Activated naive CD8-positive, alpha-beta T cell treated with anti-CD3 and anti-CD28 coated beads, Interleukin-2, amount 10 ng/mL, durations not matched to agents 7 days and 5 days (primary cell): Measurements from ENCODE around the gene FAM228A. TPM values are rescaled to one million over a fixed set of nuclear protein-coding genes. Genes with fewer than 3 reads are reported as not detected.
"Not testable (repeated sequence)": the region's sequence is repeated elsewhere in the genome, so short reads cannot be mapped to it uniquely, and the experiment has no call there.

Experiments
- ATAC-seq: fragments of 150-1000 bp; cut with Tn5 transposase; one replicate; pipeline ENCODE4 v1.10.0; 2021; ENCODE audit warnings: low read depth, moderate library complexity
- POLR2A ChIA-PET: fragments of 350-600 bp; sonication (Branson Sonifier 250); formaldehyde crosslinking; loops from one replicate; lab custom pipeline; 2021; ENCODE audit warnings: antibody characterized with exemption; lab: Charles Lee
- DNase-seq: peaks from one replicate; pipeline ENCODE4 v3.0.0; 2021
- H3K27ac Mint-ChIP-seq: one replicate; pipeline ENCODE4 v1.8.0; 2022; ENCODE audit warnings: mild to moderate bottlenecking, mixed read lengths
- H3K27me3 Mint-ChIP-seq: one replicate; pipeline ENCODE4 v1.8.0; 2022; ENCODE audit warnings: mild to moderate bottlenecking, moderate library complexity, mixed read lengths
- H3K36me3 Mint-ChIP-seq: one replicate; pipeline ENCODE4 v1.8.0; 2021; ENCODE audit warnings: mild to moderate bottlenecking, mixed read lengths
- H3K4me1 Mint-ChIP-seq: one replicate; pipeline ENCODE4 v1.8.0; 2021; ENCODE audit warnings: mixed read lengths
- H3K4me3 Mint-ChIP-seq: one replicate; pipeline ENCODE4 v1.8.0; 2022; ENCODE audit warnings: mild to moderate bottlenecking, moderate library complexity, mixed read lengths
- H3K9me3 Mint-ChIP-seq: one replicate; pipeline ENCODE4 v1.8.0; 2021; ENCODE audit warnings: mixed read lengths
- total RNA-seq, 2 experiments: library from RNA; stranded (reverse); gene quantifications; one replicate each; pipeline ENCODE4 v1.2.3, GENCODE V29; 2021

Gene FAM228A
- total RNA-seq, 2 experiments from 2014 or later: 0.51 TPM; not detected in 1

DNA sequence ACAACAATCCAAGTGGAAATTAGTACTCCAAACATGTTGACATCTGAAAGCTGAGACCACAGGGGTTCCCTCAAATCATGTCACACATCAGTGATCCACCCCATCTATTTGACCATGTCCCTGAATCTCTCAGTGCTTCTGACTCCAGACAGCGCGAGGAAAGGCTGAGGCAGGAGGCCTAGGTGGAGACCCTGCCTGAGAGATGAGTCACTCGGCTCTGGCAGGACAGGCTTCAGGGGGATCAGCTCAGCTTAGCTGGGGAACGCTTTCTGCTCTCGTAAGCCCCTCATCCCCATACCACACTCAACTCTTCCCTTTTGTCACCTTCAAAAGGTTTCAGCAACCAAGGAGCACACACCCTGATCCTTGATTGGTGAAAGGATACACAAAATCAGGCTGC is 5.8 kb upstream of the FAM228A start:
- Mint-ChIP-seq H3K4me3 (no peak overlapping the region), H3K4me1 (peaks cover 2% of the 10 kb centered on the region), H3K36me3 (peaks cover 2% of the 10 kb centered on the region), H3K27me3 (peaks cover 17% of the 10 kb centered on the region), H3K27ac (no peak overlapping the region), H3K9me3 (peaks cover 2% of the 10 kb centered on the region)
- DNase-seq (no peak), ATAC-seq (no peak)
- POLR2A ChIA-PET: no interaction called here

DNA sequence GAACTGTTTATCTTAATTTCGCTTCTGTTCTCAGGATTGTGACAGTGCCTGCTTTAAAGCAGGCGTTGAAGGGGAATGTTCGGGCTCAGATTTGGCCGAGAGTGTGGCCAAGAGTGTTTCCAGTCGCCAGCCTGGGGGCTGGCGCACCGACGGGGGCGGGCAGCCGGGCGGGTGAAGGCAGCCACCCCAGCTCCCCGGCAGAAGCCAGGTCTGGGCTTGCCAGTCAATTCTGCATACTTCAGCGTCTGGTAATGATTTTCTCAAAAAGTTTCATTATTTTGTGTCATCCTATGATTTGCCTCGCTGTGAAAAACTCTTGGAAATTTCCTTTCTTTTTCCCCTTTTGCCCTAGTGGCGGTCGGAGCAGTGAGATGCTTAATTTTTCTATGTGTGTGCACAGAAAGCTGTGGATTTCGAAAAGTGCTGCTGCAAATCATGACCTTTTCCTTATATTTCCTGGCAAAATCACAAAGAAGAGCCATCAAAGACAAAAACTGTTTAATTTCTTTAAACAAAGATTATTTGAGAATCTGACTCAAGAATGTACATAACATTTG is 856 bp downstream of the FAM228A start:
- DNase-seq (no peak), ATAC-seq (no peak)
- Mint-ChIP-seq H3K36me3 (peaks cover 2% of the 10 kb centered on the region), H3K9me3 (peaks cover 3% of the 10 kb centered on the region), H3K4me1 (peaks cover 7% of the 10 kb centered on the region), H3K4me3 (no peak overlapping the region), H3K27ac (no peak overlapping the region), H3K27me3 (peaks cover 34% of the 10 kb centered on the region)
- POLR2A ChIA-PET: no interaction called here

DNA sequence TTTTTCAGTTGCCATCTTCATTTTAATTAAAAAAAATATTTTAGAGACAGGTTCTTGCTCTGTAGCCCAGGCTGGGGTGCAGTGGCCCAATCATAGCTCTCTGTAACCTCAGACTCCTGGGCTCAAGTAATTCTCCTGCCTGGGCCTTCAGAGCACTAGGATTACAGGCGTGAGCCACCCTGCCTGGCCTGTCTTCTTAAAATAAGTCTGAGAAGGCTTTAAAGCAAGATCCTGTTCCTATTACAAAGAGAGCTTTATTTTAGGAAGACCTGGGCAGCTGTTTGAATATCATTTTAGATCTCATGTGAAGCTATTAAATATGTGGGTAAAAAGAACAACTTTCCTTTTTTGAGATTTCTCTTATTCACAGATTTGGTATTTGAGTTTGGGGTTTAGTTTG is 1.5 kb downstream of the FAM228A start:
- Mint-ChIP-seq H3K27ac (no peak overlapping the region), H3K4me3 (no peak overlapping the region), H3K27me3 (peaks cover 34% of the 10 kb centered on the region), H3K4me1 (peaks cover 7% of the 10 kb centered on the region), H3K36me3 (peaks cover 2% of the 10 kb centered on the region), H3K9me3 (peaks cover 3% of the 10 kb centered on the region)
- DNase-seq (no peak), ATAC-seq (no peak)
- POLR2A ChIA-PET: no interaction called here

DNA sequence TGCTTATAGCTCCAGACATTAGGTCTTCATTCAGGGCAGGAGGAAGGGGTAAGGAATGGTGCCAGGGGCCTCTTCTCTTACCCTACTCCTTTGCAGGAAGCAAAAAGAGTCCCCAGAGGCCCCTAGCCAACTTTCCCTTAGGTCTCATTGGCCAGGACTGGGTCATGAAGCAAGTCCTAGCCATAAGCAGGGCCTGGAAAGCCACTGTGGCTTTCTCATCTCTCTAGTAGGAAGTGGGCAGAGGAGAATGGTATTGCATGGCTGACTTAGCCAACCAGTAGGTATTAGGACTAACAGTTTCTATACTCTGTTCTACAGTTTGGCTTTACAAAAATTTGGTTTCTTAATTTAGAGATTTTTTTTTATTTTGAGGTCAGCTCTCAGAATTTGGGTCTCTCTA is 4.8 kb downstream of the FAM228A start:
- Mint-ChIP-seq H3K9me3 (no peaks in the 10 kb centered on the region), H3K36me3 (no peaks in the 10 kb centered on the region), H3K4me1 (peaks cover 7% of the 10 kb centered on the region), H3K4me3 (no peak overlapping the region), H3K27me3 (peaks cover 15% of the 10 kb centered on the region), H3K27ac (no peak overlapping the region)
- no peak for ATAC-seq
- POLR2A ChIA-PET: no interaction called here
- no peak for DNase-seq

DNA sequence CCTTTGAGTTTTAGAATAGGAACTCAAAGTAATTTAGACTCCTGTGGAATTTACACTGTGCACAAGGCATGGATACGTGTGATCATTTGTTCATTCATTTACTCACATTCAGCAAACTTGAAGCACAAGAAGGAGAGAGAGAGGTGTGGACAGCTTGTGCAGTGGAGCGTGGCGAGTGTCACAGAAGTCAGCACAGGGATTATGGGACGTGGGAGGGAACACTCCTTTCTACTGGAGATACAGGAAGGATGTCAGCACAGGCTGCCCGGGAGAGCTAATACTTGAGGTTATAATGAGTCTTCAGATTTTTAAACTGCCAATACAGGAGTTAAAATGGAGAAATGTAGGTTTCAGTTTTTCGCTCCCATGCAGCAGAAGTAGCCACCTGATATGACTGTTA is 7.0 kb downstream of the FAM228A start:
- Mint-ChIP-seq H3K27me3 (peaks cover 7% of the 10 kb centered on the region), H3K27ac (no peak overlapping the region), H3K36me3 (no peaks in the 10 kb centered on the region), H3K4me3 (no peak overlapping the region), H3K4me1 (peaks cover 3% of the 10 kb centered on the region), H3K9me3 (no peaks in the 10 kb centered on the region)
- DNase-seq (no peak), ATAC-seq (no peak)
- POLR2A ChIA-PET: no interaction called here

DNA sequence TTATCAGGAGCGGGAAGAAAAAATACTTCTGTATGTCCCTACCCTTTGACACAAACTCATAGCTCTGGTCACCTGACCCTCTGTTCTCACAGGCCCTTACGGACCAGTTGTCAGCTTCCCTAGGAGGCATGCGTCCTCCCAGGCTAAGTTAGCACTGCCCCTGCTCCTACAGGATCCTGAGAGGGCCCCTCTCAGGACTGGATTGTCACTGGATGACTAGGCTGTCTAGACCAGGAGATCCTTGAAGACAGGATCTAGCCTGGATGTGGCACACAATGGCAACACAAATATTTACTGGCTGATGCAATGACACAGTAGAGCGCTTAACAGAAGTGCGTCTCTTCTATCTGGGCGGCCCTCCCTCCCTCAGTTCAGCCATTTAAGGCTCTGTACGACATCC is 7.7 kb downstream of the FAM228A start:
- POLR2A ChIA-PET: no interaction called here
- no peak overlapping the region for H3K4me3 Mint-ChIP-seq
- DNase-seq (no peak), ATAC-seq (no peak)
- H3K36me3 Mint-ChIP-seq: no peaks in the 10 kb centered on the region
- no peak overlapping the region for H3K27ac Mint-ChIP-seq
- H3K27me3 Mint-ChIP-seq: peaks cover 2% of the 10 kb centered on the region
- no peaks in the 10 kb centered on the region for H3K9me3 Mint-ChIP-seq
- H3K4me1 Mint-ChIP-seq: no peaks in the 10 kb centered on the region

DNA sequence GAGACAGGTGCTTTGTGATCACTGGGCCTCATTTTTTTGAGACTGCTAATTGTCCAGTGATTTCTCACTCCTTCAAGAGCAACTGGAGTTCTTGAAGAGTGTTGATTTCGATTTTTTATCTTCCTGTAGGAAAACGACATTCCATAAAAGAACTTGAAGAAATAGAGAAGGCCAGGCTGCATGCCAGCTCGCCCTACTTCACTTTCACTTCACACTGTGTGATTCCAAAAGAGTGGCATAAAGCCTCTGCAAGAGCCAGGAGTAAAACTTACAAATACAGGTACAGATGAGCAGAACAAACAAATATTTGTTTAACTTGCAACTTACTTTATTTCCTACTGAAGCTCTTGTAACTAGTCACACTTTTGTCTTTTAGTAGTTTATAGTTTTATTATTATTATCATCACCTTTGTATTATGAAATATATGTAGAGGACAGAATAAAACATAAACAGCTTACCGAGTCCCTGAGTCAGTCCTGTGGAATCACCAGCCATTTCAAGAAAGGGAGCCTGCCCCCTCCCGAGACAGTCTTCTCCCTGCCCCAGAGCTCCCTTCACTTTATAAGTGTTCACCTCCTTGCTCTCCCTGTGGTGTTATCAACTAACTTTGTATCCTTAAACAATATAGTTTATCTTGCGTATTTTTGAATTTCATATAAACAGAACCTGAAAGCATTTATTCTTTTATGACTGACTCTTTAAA is 8.7 kb downstream of the FAM228A start:
- Mint-ChIP-seq H3K27me3 (peaks cover 5% of the 10 kb centered on the region), H3K9me3 (no peaks in the 10 kb centered on the region), H3K36me3 (no peaks in the 10 kb centered on the region), H3K4me3 (no peak overlapping the region), H3K4me1 (no peaks in the 10 kb centered on the region), H3K27ac (no peak overlapping the region)
- no peak for DNase-seq
- POLR2A ChIA-PET: no interaction called here
- no peak for ATAC-seq

DNA sequence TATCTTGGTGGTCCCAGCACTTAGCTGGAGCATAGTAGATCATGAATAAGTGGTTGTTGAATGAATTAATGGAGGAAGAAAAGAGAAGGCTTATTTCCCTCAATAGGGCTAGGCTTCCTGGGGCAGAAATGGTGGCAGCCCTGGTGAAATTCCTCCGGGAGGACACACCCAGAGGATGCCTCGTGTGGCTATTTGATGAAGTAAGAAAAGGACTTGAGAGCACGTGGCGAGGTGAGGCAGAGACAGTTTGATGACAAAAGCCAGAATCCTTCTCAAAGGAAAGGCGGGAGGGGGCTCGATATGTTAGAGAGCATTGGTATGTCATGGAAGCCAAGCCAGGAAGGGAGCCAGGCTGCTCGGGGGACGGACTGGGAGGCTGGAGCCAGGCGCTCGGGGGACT is 14.7 kb downstream of the FAM228A start:
- POLR2A ChIA-PET: no interaction called here
- H3K4me3 Mint-ChIP-seq: no peak overlapping the region
- ATAC-seq (no peak), DNase-seq (no peak)
- H3K27me3 Mint-ChIP-seq: peaks cover 5% of the 10 kb centered on the region
- H3K4me1 Mint-ChIP-seq: no peaks in the 10 kb centered on the region
- peaks cover 3% of the 10 kb centered on the region for H3K9me3 Mint-ChIP-seq
- H3K36me3 Mint-ChIP-seq: no peaks in the 10 kb centered on the region
- no peak overlapping the region for H3K27ac Mint-ChIP-seq

DNA sequence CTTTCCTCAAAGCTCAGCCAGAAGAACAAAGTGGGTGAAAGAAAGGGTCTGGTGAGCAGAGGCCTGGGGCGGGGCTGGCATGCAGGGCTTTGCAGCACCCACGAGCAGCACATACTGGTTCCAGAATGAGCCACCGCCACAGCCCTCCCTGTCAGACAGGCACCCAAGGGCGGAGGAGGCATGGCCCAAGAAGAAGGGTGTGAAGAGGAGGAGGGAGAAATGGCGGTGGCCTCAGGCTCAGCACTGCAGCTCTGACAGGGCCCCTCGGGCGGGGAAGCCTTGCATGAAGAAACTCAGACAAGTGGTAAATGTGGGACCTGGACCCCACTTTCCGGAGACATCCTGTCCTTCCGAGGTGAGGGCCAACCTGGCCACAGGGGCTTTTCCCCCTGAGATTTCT is 15.7 kb downstream of the FAM228A start:
- POLR2A ChIA-PET: no interaction called here
- no peaks in the 10 kb centered on the region for H3K4me1 Mint-ChIP-seq
- no peak for ATAC-seq
- peaks cover 5% of the 10 kb centered on the region for H3K27me3 Mint-ChIP-seq
- H3K27ac Mint-ChIP-seq: no peak overlapping the region
- no peak overlapping the region for H3K4me3 Mint-ChIP-seq
- H3K36me3 Mint-ChIP-seq: no peaks in the 10 kb centered on the region
- DNase-seq: no peak
- H3K9me3 Mint-ChIP-seq: peaks cover 3% of the 10 kb centered on the region

DNA sequence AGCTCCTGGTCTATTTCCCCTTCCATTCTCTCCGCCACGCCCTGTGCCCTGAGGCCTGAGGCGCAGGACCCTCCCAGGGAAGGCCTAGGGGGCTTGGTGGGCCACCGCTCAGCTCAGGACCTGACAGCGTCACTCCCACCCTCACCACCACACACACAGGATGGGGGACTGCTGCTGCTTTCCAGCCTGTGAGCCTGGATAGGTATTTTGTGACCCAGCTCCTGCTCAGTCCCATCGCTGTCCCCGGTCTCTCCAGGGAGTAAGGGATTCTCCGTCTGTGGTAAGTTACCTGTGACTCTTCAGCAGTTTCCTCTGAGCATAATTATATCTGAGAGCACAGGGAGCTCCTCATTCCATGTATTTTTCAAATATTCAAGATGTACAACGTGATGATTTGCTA is 16.3 kb downstream of the FAM228A start:
- Mint-ChIP-seq H3K27ac (no peak overlapping the region), H3K9me3 (peaks cover 3% of the 10 kb centered on the region), H3K27me3 (peaks cover 5% of the 10 kb centered on the region), H3K4me1 (no peaks in the 10 kb centered on the region), H3K4me3 (no peak overlapping the region), H3K36me3 (no peaks in the 10 kb centered on the region)
- no peak for DNase-seq
- no peak for ATAC-seq
- POLR2A ChIA-PET: no interaction called here

DNA sequence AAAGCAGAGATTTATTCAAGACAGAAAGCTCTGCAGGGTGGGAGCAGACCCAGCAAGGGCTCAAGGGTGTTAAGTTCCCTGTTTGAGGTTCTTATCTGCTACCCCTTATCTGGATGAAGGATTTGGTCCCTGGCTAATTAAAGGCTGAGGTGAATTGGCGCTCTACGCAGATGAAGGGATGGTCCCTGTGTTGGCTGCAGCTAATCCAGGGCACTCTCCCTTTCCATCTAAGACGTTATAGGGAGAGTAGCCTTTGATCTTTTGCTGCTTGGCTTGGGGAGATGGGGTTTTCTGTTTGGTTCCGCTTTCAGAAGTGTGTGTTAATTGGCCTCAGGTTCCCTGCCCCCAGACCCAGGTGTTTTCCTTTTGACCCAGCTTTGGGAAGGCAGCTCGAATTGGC is 17.0 kb downstream of the FAM228A start:
- H3K4me1 Mint-ChIP-seq: no peaks in the 10 kb centered on the region
- peaks cover 5% of the 10 kb centered on the region for H3K9me3 Mint-ChIP-seq
- H3K4me3 Mint-ChIP-seq: no peak overlapping the region
- DNase-seq (no peak), ATAC-seq (no peak)
- POLR2A ChIA-PET: no interaction called here
- H3K27me3 Mint-ChIP-seq: peaks cover 6% of the 10 kb centered on the region
- H3K36me3 Mint-ChIP-seq: no peaks in the 10 kb centered on the region
- H3K27ac Mint-ChIP-seq: no peak overlapping the region

DNA sequence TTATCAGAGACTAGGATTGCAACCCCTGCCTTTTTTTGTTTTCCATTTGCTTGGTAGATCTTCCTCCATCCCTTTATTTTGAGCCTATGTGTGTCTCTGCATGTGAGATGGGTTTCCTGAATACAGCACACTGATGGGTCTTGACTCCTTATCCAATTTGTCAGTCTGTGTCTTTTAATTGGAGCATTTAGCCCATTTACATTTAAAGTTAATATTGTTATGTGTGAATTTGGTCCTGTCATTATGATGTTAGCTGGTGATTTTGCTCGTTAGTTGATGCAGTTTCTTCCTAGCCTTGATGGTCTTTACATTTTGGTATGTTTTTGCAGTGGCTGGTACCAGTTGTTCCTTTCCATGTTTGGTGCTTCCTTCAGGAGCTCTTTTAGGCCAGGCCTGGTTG is 22.4 kb downstream of the FAM228A start:
- ATAC-seq, H3K4me1 Mint-ChIP-seq, H3K36me3 Mint-ChIP-seq, POLR2A ChIA-PET, H3K4me3 Mint-ChIP-seq, H3K27ac Mint-ChIP-seq, H3K9me3 Mint-ChIP-seq, H3K27me3 Mint-ChIP-seq, DNase-seq: not testable (repeated sequence)

DNA sequence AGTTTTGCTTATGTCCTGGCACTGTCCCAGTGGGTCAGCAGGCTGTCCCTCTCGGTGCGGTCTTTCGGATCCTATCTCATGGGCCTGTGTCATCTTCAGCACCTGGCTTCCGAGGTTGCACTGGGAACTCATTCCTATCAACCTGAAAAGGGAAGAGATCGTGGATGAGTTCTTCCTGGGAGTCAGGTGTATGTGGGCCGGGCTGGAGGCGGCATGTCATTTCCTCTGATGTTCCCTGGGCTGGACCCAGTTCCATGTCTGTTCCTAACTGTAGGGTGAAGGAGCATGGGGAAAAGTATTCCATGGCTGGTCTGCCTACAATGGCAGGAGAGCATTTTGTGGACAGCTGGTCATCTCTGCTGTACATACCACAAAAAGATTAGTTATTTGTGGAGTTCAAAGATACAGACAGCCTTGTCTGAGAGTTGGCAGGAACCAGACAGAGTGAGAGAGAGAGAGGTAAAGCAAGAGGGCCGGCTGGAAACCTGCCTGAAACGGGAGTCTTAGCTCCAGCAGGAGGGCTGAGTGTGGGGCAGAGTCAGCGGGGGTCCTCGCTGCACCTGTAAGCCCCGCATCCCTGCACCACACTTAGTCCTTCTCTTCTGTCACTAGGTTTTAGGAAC is 25.2 kb downstream of the FAM228A start:
- Mint-ChIP-seq H3K9me3 (peaks cover 3% of the 10 kb centered on the region), H3K27ac (no peak overlapping the region), H3K36me3 (peaks cover 7% of the 10 kb centered on the region), H3K4me3 (no peak overlapping the region), H3K27me3 (peaks cover 4% of the 10 kb centered on the region), H3K4me1 (no peaks in the 10 kb centered on the region)
- POLR2A ChIA-PET: no interaction called here
- no peak for ATAC-seq
- DNase-seq: no peak

DNA sequence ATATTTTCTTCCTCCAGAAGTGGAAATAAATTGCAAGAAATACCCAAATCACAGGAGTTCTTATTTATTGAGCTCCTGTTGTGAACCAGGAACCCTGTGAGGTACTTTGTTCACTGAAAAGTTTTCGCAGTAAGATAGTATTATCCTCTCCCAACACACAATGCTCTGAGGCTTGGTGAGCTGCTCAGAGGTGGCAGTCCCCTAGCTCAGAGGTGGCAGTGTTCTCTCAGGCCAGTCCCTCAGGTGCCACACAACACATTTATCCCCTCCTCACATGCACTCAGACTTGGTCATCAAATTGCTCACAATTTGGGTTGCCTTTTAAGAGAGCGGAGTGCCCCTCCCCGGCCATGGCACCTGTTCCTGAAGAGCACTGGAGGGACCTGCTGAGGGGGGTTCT is 25.9 kb downstream of the FAM228A start:
- H3K9me3 Mint-ChIP-seq: peaks cover 3% of the 10 kb centered on the region
- no peak overlapping the region for H3K4me3 Mint-ChIP-seq
- H3K27ac Mint-ChIP-seq: no peak overlapping the region
- POLR2A ChIA-PET: no interaction called here
- ATAC-seq: no peak
- peaks cover 10% of the 10 kb centered on the region for H3K36me3 Mint-ChIP-seq
- DNase-seq: no peak
- H3K4me1 Mint-ChIP-seq: no peaks in the 10 kb centered on the region
- H3K27me3 Mint-ChIP-seq: peaks cover 4% of the 10 kb centered on the region
